GM19455 (cell line): ENCODE results near the gene UPK3A.
"Not testable (repeated sequence)": the region's sequence is repeated elsewhere in the genome, so short reads cannot be mapped to it uniquely, and the experiment has no call there.

Source experiments
- ATAC-seq: cut with Tn5 transposase; IDR thresholded peaks from one replicate; pipeline ENCODE4 v1.9.1; 2021; ENCODE audit not compliant: unreplicated experiment

UPK3A gene

GRCh38 chr22:45254789-45255278 lies 29.9 kb upstream of the UPK3A start:
- no peak for ATAC-seq

- not testable (repeated sequence) for ATAC-seq
These were observed 26.8 kb upstream of the UPK3A start for GRCh38 chr22:45257941-45258340.

- ATAC-seq: no peak
These were observed 24.9 kb upstream of the UPK3A start for GRCh38 chr22:45259754-45260394.

GRCh38 chr22:45260395-45260759 lies 24.4 kb upstream of the UPK3A start:
- not testable (repeated sequence) for ATAC-seq

GRCh38 chr22:45261407-45262088 lies 23.2 kb upstream of the UPK3A start:
- ATAC-seq: no peak

GRCh38 chr22:45262195-45262930 lies 22.4 kb upstream of the UPK3A start:
- ATAC-seq: no peak

GRCh38 chr22:45262931-45263462 lies 21.8 kb upstream of the UPK3A start:
- ATAC-seq: no peak

GRCh38 chr22:45263463-45264269 lies 21.1 kb upstream of the UPK3A start:
- ATAC-seq: no peak

GRCh38 chr22:45265535-45265934 lies 19.2 kb upstream of the UPK3A start:
- ATAC-seq: no peak

- no peak for ATAC-seq
These were observed 16.4 kb upstream of the UPK3A start for GRCh38 chr22:45268167-45268957.

- no peak for ATAC-seq
These were observed 15.5 kb upstream of the UPK3A start for GRCh38 chr22:45268958-45269844.

GRCh38 chr22:45270095-45271020 lies 14.4 kb upstream of the UPK3A start:
- ATAC-seq: no peak

- no peak for ATAC-seq
These were observed 13.0 kb upstream of the UPK3A start for GRCh38 chr22:45271667-45272201.

GRCh38 chr22:45272498-45272897 lies 12.3 kb upstream of the UPK3A start:
- no peak for ATAC-seq

- no peak for ATAC-seq
These were observed 11.2 kb upstream of the UPK3A start for GRCh38 chr22:45273452-45274075.

- ATAC-seq: no peak
These were observed 8.1 kb upstream of the UPK3A start for GRCh38 chr22:45276507-45277105.

- ATAC-seq: not testable (repeated sequence)
These were observed 7.0 kb upstream of the UPK3A start for GRCh38 chr22:45277720-45278119.
